Caco-2 (cell line): ENCODE results near the gene NAPSA. TPM values are rescaled to one million over a fixed set of nuclear protein-coding genes. Genes with fewer than 3 reads are reported as not detected.

Experiments
- BruUV-seq: library from RNA; stranded (reverse); fragments of 400-500 nt; replicated peaks from 2 replicates; lab custom pipeline; 2021; lab: Mats Ljungman, UMichigan
- CTCF ChIA-PET: fragments of 300-600 bp; sonication (Branson Sonifier 250); formaldehyde crosslinking; loops from one replicate; lab custom pipeline; 2022; ENCODE audit warnings: antibody characterized with exemption; lab: Charles Lee
- POLR2A ChIA-PET: fragments of 300-600 bp; sonication (Branson Sonifier 250); formaldehyde crosslinking; loops from one replicate; lab custom pipeline; 2022; ENCODE audit warnings: antibody characterized with exemption; lab: Charles Lee
- DNase-seq, 2 experiments: peaks; one replicate each; pipeline versions ENCODE4 v3.0.0 to v3.0.0-alpha.2; 2020 to 2022
- H3K27me3 ChIP-seq: replicated peaks from 2 replicates; pipeline ENCODE4 v1.6.0; 2011; ENCODE audit warnings: low read length; ENCODE audit not compliant: control insufficient read depth, insufficient read depth
- H3K36me3 ChIP-seq: 2 replicates; pipeline ENCODE4 v1.5.1; 2011; ENCODE audit warnings: low read length; ENCODE audit not compliant: control insufficient read depth, insufficient read depth
- H3K4me1 ChIP-seq: fragments of 250-450 bp; sonication (Bioruptor Pico); 2 replicates; pipeline ENCODE4 v1.5.1; 2020; ENCODE audit warnings: mild to moderate bottlenecking
- H3K4me3 ChIP-seq: 2 replicates; pipeline ENCODE4 v1.5.1; 2011; ENCODE audit warnings: low read depth, mild to moderate bottlenecking, control low read depth, low read length
- H3K9me3 ChIP-seq: fragments of 250-450 bp; sonication (Bioruptor Pico); 2 replicates; pipeline ENCODE4 v1.5.1; 2020; ENCODE audit warnings: mild to moderate bottlenecking, moderate library complexity
- H3K27ac Mint-ChIP-seq: one replicate; pipeline ENCODE4 v1.8.0; 2022; ENCODE audit warnings: mixed read lengths; ENCODE audit not compliant: unreplicated experiment
- H3K27me3 Mint-ChIP-seq: one replicate; pipeline ENCODE4 v1.8.0; 2022; ENCODE audit warnings: mixed read lengths; ENCODE audit not compliant: insufficient read depth, unreplicated experiment
- H3K36me3 Mint-ChIP-seq: one replicate; pipeline ENCODE4 v1.8.0; 2022; ENCODE audit warnings: mild to moderate bottlenecking, mixed read lengths; ENCODE audit not compliant: insufficient read depth, unreplicated experiment
- H3K4me1 Mint-ChIP-seq: one replicate; pipeline ENCODE4 v1.8.0; 2022; ENCODE audit warnings: low read depth, mixed read lengths; ENCODE audit not compliant: unreplicated experiment
- H3K4me3 Mint-ChIP-seq: one replicate; pipeline ENCODE4 v1.8.0; 2022; ENCODE audit warnings: mild to moderate bottlenecking, moderate library complexity, mixed read lengths; ENCODE audit not compliant: unreplicated experiment
- H3K9me3 Mint-ChIP-seq: one replicate; pipeline ENCODE4 v1.8.0; 2022; ENCODE audit warnings: mixed read lengths; ENCODE audit not compliant: unreplicated experiment
- CTCF ChIP-seq, 2 experiments: fragments of 200-600 bp in 1 of 2; IDR thresholded peaks; 1 replicate in 1 of 2; 2 replicates in 1 of 2; pipeline versions ENCODE4 v1.5.1 to v1.8.0; 2011 to 2022; ENCODE audit warnings: antibody characterized with exemption in 1 of 2, control low read depth in 1 of 2, inconsistent platforms in 1 of 2, low read depth in 1 of 2, low read length in 1 of 2, mild to moderate bottlenecking in 1 of 2, moderate library complexity in 1 of 2; ENCODE audit not compliant: insufficient read depth in 1 of 2, severe bottlenecking in 1 of 2, unreplicated experiment in 1 of 2
- intact Hi-C: fragments of 100-400 bp; cut with micrococcal nuclease; formaldehyde crosslinking; loops from one replicate; pipeline ENCODE4 v1.10.0; 2022; ENCODE audit not compliant: unreplicated experiment
- total RNA-seq: library from RNA; stranded (reverse); gene quantifications from 2 replicates; pipeline ENCODE4 v1.2.3, GENCODE V29; 2022

The NAPSA gene
- total RNA-seq, 1 experiment from 2014 or later = 1.2 TPM

GRCh38 chr19:50334741-50335421, 30.6 kb downstream of the NAPSA start:
- Mint-ChIP-seq H3K4me1 (peaks cover 37% of the 10 kb centered on the region), H3K36me3 (peaks cover 40% of the 10 kb centered on the region), H3K27me3 (no peaks in the 10 kb centered on the region), H3K9me3 (peaks cover 7% of the 10 kb centered on the region), H3K4me3 (peak overlapping the region; percentile 99), H3K27ac (peak overlapping the region; percentile 100)
- CTCF ChIA-PET = interaction anchor here (0.5 to 2.0 kb wide), 3 partner anchors 22 to 222 kb away, joined by 3 to 9 read pairs (median 6); partner anchors contain the start of gene JOSD2
- peak in 1 of 2 experiments; percentile 39 for DNase-seq
- intact Hi-C loops = no loop called here
- H3K4me3 ChIP-seq = no peak overlapping the region
- H3K4me1 ChIP-seq = peaks cover 13% of the 10 kb centered on the region
- no TSS peak for BruUV-seq
- no peaks in the 10 kb centered on the region for H3K9me3 ChIP-seq
- no peak for TF ChIP-seq CTCF (IDR thresholded peaks at IDR 0.05; ENCODE audit: insufficient read depth in 1 of 2, low read depth in 1 of 2, low read length in 1 of 2, severe bottlenecking in 1 of 2, unreplicated experiment in 1 of 2)
- H3K36me3 ChIP-seq = no peaks in the 10 kb centered on the region
- H3K27me3 ChIP-seq = no peaks in the 10 kb centered on the region
- POLR2A ChIA-PET = interaction anchor here (1.9 kb wide), 1 partner anchor 22 kb away, joined by 8 read pairs; no protein-coding TSS in a partner anchor

- no peaks in the 10 kb centered on the region for H3K27me3 ChIP-seq
- intact Hi-C loops = loop anchor here (1.0 kb wide), 1 partner anchor 42 kb away; the partner anchor contains the start of gene NR1H2
- CTCF ChIA-PET = interaction anchor here (0.5 to 2.0 kb wide), 5 partner anchors 20 to 222 kb away, joined by 3 to 9 read pairs (median 4); partner anchors contain the start of gene JOSD2
- H3K9me3 ChIP-seq = no peaks in the 10 kb centered on the region
- POLR2A ChIA-PET = interaction anchor here (0.8 to 2.4 kb wide), 10 partner anchors 13 to 177 kb away, joined by 4 to 17 read pairs (median 6); partner anchors contain the start of genes JOSD2, MYH14, NR1H2 and POLD1
- peaks cover 19% of the 10 kb centered on the region for H3K4me1 ChIP-seq
- TSS peak; percentile 71 for BruUV-seq
- DNase-seq = peak; percentile 74 to 92
- H3K4me3 Mint-ChIP-seq = peak overlapping the region; percentile 99
- TF ChIP-seq CTCF (IDR thresholded peaks at IDR 0.05; ENCODE audit: insufficient read depth in 1 of 2, low read depth in 1 of 2, low read length in 1 of 2, severe bottlenecking in 1 of 2, unreplicated experiment in 1 of 2) = peak in 1 of 2 experiments; percentile 21
- H3K4me3 ChIP-seq = peak overlapping the region; percentile 64
- H3K27ac Mint-ChIP-seq = peak overlapping the region; percentile 100
- H3K36me3 Mint-ChIP-seq = peaks cover 49% of the 10 kb centered on the region
- no peaks in the 10 kb centered on the region for H3K27me3 Mint-ChIP-seq
- peaks cover 16% of the 10 kb centered on the region for H3K9me3 Mint-ChIP-seq
- no peaks in the 10 kb centered on the region for H3K36me3 ChIP-seq
- peaks cover 45% of the 10 kb centered on the region for H3K4me1 Mint-ChIP-seq
Observed at GRCh38 chr19:50333737-50334617, 31.5 kb downstream of the NAPSA start.
